Parathyroid adenoma (tissue), 2 donors: ENCODE measurements around the gene TGFBR3.

Experiments
- H2AFZ ChIP-seq: fragments of 300-600 bp; sonication (generic); one replicate; pipeline ENCODE4 v1.7.0; 2017; ENCODE audit warnings: antibody characterized with exemption, mild to moderate bottlenecking
- H3K27ac ChIP-seq: fragments of 300-600 bp; sonication (generic); one replicate; pipeline ENCODE4 v1.7.0; 2017
- H3K27me3 ChIP-seq: fragments of 300-600 bp; sonication (generic); one replicate; pipeline ENCODE4 v1.7.0; 2017; ENCODE audit warnings: low read length; ENCODE audit not compliant: control insufficient read depth, insufficient read depth
- H3K36me3 ChIP-seq: fragments of 300-600 bp; sonication (generic); one replicate; pipeline ENCODE4 v1.7.0; 2017; ENCODE audit warnings: low read length; ENCODE audit not compliant: control insufficient read depth, insufficient read depth
- H3K4me1 ChIP-seq: fragments of 300-600 bp; sonication (generic); one replicate; pipeline ENCODE4 v1.7.0; 2017; ENCODE audit warnings: control low read depth
- H3K4me2 ChIP-seq: fragments of 300-600 bp; sonication (generic); one replicate; pipeline ENCODE4 v1.7.0; 2017; ENCODE audit warnings: low read length
- H3K4me3 ChIP-seq: fragments of 300-600 bp; sonication (generic); one replicate; pipeline ENCODE4 v1.7.0; 2017; ENCODE audit warnings: low read depth, low read length
- H3K79me2 ChIP-seq: fragments of 300-600 bp; sonication (generic); one replicate; pipeline ENCODE4 v1.7.0; 2017; ENCODE audit warnings: control low read depth
- H3K9ac ChIP-seq: fragments of 300-600 bp; sonication (generic); one replicate; pipeline ENCODE4 v1.7.0; 2017; ENCODE audit warnings: mild to moderate bottlenecking
- H3K9me3 ChIP-seq: fragments of 300-600 bp; sonication (generic); one replicate; pipeline ENCODE4 v1.7.0; 2017; ENCODE audit warnings: low read length; ENCODE audit not compliant: control insufficient read depth
- CTCF ChIP-seq: fragments of 300-600 bp; sonication (generic); IDR thresholded peaks from one replicate; pipeline ENCODE4 v1.7.0; 2017; ENCODE audit warnings: antibody characterized with exemption, mild to moderate bottlenecking
- donor health status: primary hyperparathyroidism.

TGFBR3 gene

DNA sequence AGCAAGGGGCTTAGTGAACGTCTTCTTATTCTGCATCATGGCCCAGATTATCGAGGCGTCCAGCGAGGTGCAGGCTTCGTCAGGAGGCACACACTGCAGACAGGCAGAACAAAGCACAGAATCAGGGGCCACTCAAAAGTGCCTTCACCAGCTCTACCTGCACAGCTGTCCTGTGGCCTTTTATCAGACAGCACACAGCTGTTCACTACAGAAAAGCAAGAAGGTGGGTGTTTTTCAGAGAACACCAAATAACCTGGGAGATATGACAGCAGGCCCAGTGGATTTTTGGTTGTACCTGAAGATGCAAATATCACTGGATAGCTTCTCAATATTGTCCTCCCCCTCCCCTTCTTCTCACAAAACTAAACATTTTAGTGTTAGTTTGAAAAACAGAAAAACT lies 177.3 kb downstream of the TGFBR3 start:
- Histone ChIP-seq H3K4me2 (no peak overlapping the region), H2AFZ (no peak overlapping the region), H3K4me3 (no peak overlapping the region), H3K36me3 (no peaks in the 10 kb centered on the region), H3K79me2 (no peaks in the 10 kb centered on the region), H3K27ac (no peak overlapping the region), H3K9me3 (no peaks in the 10 kb centered on the region), H3K4me1 (no peaks in the 10 kb centered on the region), H3K9ac (no peak overlapping the region), H3K27me3 (no peaks in the 10 kb centered on the region)
- no peak for TF ChIP-seq CTCF

GRCh38 chr1:91707890-91708218 lies 178.1 kb downstream of the TGFBR3 start:
- Histone ChIP-seq H3K9ac (no peak overlapping the region), H3K4me1 (no peaks in the 10 kb centered on the region)
- no peak for TF ChIP-seq CTCF

DNA sequence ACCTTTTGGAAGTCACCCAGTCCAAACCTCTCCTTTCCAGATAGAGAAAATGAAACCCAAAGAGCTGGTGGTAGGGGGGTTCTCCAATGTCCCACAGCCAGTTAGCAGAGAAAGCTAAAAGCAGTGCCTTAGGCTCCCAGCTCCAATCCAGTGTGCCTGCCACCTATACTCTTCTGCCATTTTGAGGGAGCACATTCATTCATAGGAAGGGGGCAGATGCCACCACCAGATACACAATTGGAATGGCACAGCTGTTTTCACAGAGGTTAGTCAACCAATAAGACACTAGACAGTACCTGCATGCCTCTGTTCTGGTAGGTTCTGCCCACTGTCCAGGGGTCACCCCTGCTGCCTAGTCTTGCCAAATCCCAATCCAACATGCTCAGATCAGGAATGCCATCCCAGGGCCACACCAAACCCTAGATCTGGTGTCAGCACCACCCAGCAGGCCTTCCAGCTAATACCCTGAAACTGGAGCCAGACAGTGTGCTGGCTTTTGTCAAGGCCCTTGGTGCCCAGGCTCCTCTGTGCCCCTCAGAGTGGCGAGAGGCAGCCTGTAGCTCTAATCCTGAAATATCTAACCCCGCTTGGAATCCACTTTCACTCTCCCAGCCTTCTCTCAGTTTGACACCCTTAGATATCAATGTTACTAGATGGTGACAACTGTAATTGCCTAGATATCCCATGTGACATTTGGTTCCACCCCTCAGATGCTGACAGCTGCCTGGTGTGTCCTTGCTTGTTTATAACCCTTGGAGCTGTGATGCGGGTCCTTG lies 178.6 kb downstream of the TGFBR3 start:
- Histone ChIP-seq H3K4me2 (no peak overlapping the region), H3K27ac (no peak overlapping the region), H3K36me3 (no peaks in the 10 kb centered on the region), H3K9ac (no peak overlapping the region), H3K4me1 (no peaks in the 10 kb centered on the region), H3K79me2 (no peaks in the 10 kb centered on the region), H3K4me3 (no peak overlapping the region), H3K27me3 (no peaks in the 10 kb centered on the region), H3K9me3 (no peaks in the 10 kb centered on the region), H2AFZ (no peak overlapping the region)
- no peak for TF ChIP-seq CTCF

More at GRCh38 chr1:91707890-91708218, 178.1 kb downstream of the TGFBR3 start:
- no peaks in the 10 kb centered on the region for H3K9me3 ChIP-seq
- H3K27ac ChIP-seq: no peak overlapping the region
- no peak overlapping the region for H2AFZ ChIP-seq
- H3K4me3 ChIP-seq: no peak overlapping the region
- H3K27me3 ChIP-seq: no peaks in the 10 kb centered on the region
- H3K36me3 ChIP-seq: no peaks in the 10 kb centered on the region
- H3K79me2 ChIP-seq: no peaks in the 10 kb centered on the region
- H3K4me2 ChIP-seq: no peak overlapping the region

DNA sequence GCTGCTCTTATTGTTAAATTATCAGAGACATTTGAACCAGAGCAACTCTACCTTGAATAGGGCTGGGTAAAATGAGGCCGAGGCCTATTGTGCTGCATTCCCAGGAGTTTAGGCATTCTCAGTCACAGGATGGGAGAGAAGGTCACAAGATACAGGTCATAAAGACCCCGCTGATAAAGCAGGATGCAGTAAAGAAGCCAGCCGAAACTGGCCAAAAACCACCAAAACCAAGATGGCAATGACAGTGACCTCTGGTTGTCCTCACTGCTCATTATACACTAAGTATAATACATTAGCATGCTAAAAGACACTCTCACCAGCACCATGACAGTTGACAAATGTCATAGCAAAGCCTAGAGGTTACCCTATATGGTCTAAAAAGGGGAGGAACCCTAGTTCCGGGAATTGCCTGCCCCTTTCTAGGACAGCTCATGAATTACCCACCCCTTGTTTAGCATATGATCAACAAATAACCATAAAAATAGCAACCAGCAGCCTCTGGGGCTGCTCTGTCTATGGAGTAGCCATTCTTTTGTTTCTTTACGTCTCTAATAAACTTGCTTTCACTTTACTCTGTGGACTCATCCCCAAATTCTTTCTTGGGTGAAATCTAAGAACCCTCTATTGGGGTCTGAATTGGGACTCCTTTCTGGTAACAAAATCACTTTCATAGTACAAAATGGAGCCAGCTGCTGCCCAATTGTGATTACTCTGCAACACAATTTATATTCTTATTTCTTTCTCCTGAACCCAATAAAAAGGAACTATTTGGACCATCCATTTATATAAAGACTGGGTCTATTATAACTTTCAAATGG lies 179.6 kb downstream of the TGFBR3 start:
- H3K9ac ChIP-seq: no peak overlapping the region
- no peaks in the 10 kb centered on the region for H3K4me1 ChIP-seq
- H2AFZ ChIP-seq: no peak overlapping the region
- H3K79me2 ChIP-seq: no peaks in the 10 kb centered on the region
- no peak for TF ChIP-seq CTCF
- H3K27ac ChIP-seq: no peak overlapping the region
- no peaks in the 10 kb centered on the region for H3K36me3 ChIP-seq
- H3K4me2 ChIP-seq: no peak overlapping the region
- H3K4me3 ChIP-seq: no peak overlapping the region
- no peaks in the 10 kb centered on the region for H3K27me3 ChIP-seq
- H3K9me3 ChIP-seq: no peaks in the 10 kb centered on the region
